Trophoblast cell (in vitro differentiated cells and primary cell): ENCODE measurements around the gene TTLL11.

ENCODE experiments used
- DNase-seq, 2 donors: peaks; one replicate each; pipeline ENCODE4 v3.0.0-alpha.2; 2016
- H2AFZ ChIP-seq: 2 replicates; pipeline ENCODE4 v1.6.1; 2013; ENCODE audit warnings: low read length, moderate library complexity, mild to moderate bottlenecking; ENCODE audit not compliant: insufficient read depth, poor library complexity
- H2AK5ac ChIP-seq: 2 replicates; pipeline ENCODE4 v1.6.1; 2013; ENCODE audit warnings: mild to moderate bottlenecking, low read length
- H2BK120ac ChIP-seq: 2 replicates; pipeline ENCODE4 v1.6.1; 2013; ENCODE audit warnings: low read length, mild to moderate bottlenecking, moderate library complexity; ENCODE audit not compliant: insufficient read depth, poor library complexity
- H2BK12ac ChIP-seq: 2 replicates; pipeline ENCODE4 v1.6.1; 2013; ENCODE audit warnings: mild to moderate bottlenecking, low read length, moderate library complexity
- H2BK5ac ChIP-seq: 2 replicates; pipeline ENCODE4 v1.6.1; 2013; ENCODE audit warnings: low read length, low read depth, moderate library complexity, mild to moderate bottlenecking; ENCODE audit not compliant: poor library complexity
- H3K14ac ChIP-seq: 2 replicates; pipeline ENCODE4 v1.6.1; 2013; ENCODE audit warnings: mild to moderate bottlenecking, low read length
- H3K18ac ChIP-seq: 2 replicates; pipeline ENCODE4 v1.6.1; 2013; ENCODE audit warnings: mild to moderate bottlenecking, low read length
- H3K23ac ChIP-seq: 2 replicates; pipeline ENCODE4 v1.6.1; 2013; ENCODE audit warnings: low read length
- H3K27ac ChIP-seq: 2 replicates; pipeline ENCODE4 v1.5.1; 2013; ENCODE audit warnings: low read depth, mild to moderate bottlenecking, inconsistent platforms, low read length, moderate library complexity
- H3K27me3 ChIP-seq: 2 replicates; pipeline ENCODE4 v1.6.1; 2013; ENCODE audit warnings: inconsistent platforms, mild to moderate bottlenecking, low read length, moderate library complexity; ENCODE audit not compliant: insufficient read depth
- H3K36me3 ChIP-seq, 2 experiments: 1 replicate in 1 of 2; 2 replicates in 1 of 2; pipeline ENCODE4 v1.6.1; 2013; ENCODE audit warnings: low read length in 2 of 2, mild to moderate bottlenecking in 2 of 2, moderate library complexity in 1 of 2; ENCODE audit not compliant: insufficient read depth in 2 of 2, control insufficient read depth in 1 of 2
- H3K4ac ChIP-seq: 2 replicates; pipeline ENCODE4 v1.6.1; 2013; ENCODE audit warnings: low read depth, mild to moderate bottlenecking, low read length, moderate library complexity
- H3K4me1 ChIP-seq, 2 experiments: 1 replicate in 1 of 2; 2 replicates in 1 of 2; pipeline ENCODE4 v1.6.1; 2013; ENCODE audit warnings: low read length in 2 of 2, mild to moderate bottlenecking in 2 of 2, moderate library complexity in 1 of 2; ENCODE audit not compliant: insufficient read depth in 2 of 2, control insufficient read depth in 1 of 2
- H3K4me2 ChIP-seq: 2 replicates; pipeline ENCODE4 v1.6.1; 2013; ENCODE audit warnings: inconsistent platforms, mild to moderate bottlenecking, low read length, moderate library complexity
- H3K4me3 ChIP-seq: 2 replicates; pipeline ENCODE4 v1.5.1; 2013; ENCODE audit warnings: mild to moderate bottlenecking, low read depth, low read length, inconsistent platforms
- H3K79me1 ChIP-seq: one replicate; pipeline ENCODE4 v1.6.1; 2013; ENCODE audit warnings: low read length
- H3K79me2 ChIP-seq: 2 replicates; pipeline ENCODE4 v1.6.1; 2013; ENCODE audit warnings: low read length, mild to moderate bottlenecking; ENCODE audit not compliant: control insufficient read depth, insufficient read depth, poor library complexity
- H3K9ac ChIP-seq: 2 replicates; pipeline ENCODE4 v1.6.1; 2013; ENCODE audit warnings: mild to moderate bottlenecking, low read length
- H3K9me3 ChIP-seq: 2 replicates; pipeline ENCODE4 v1.6.1; 2013; ENCODE audit warnings: low read depth, mild to moderate bottlenecking, control low read depth, inconsistent platforms, low read length; ENCODE audit not compliant: insufficient read depth
- H4K12ac ChIP-seq: 2 replicates; pipeline ENCODE4 v1.6.1; 2013; ENCODE audit warnings: low read depth, mild to moderate bottlenecking, low read length, moderate library complexity
- H4K8ac ChIP-seq: 2 replicates; pipeline ENCODE4 v1.6.1; 2013; ENCODE audit warnings: low read depth, mild to moderate bottlenecking, low read length, moderate library complexity
- H4K91ac ChIP-seq: one replicate; pipeline ENCODE4 v1.6.1; 2013; ENCODE audit warnings: low read depth, mild to moderate bottlenecking, low read length, moderate library complexity
- WGBS: extraction: QIAGEN DNeasy Blood & Tissue Kit; methylation state at CpG from one replicate; pipeline ENCODE4 v1.1.7; 2013; ENCODE audit warnings: missing lambda C conversion rate; ENCODE audit not compliant: insufficient read length, insufficient coverage; ENCODE audit errors: extremely low coverage; 5-methylcytosine and 5-hydroxymethylcytosine counted together

TTLL11 gene

DNA sequence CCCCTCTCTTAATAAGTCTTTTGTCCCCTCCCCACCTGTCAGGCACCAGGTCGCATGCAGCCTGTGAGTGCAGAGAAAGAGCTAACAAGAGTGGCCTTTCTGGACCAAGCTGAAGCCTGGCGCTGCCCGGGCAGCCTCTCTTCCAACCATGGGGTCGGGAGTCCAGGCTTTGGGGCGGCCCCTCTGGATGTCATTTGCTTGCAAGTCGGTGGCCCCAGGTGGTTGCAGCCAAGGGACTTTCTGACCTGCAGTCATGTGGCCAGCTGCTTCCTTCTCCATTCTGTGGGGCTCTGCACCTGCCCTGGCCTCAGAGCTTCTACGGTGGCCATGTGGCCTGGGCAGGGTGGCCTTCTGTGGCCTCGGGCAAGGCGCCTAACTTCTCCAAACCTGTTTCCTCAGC lies 282.0 kb downstream of the TTLL11 start:
- no peak overlapping the region for H2AFZ ChIP-seq
- no peak overlapping the region for H2AK5ac ChIP-seq
- no peak overlapping the region for H4K91ac ChIP-seq
- WGBS, result no CpG with 5 or more reads among the region's 9 CpGs
- H3K4me2 ChIP-seq, result no peak overlapping the region
- H3K4me1 ChIP-seq, result peaks cover 6 to 13% of the 10 kb centered on the region in 2 experiments
- H3K4ac ChIP-seq, result no peak overlapping the region
- no peak overlapping the region for H3K14ac ChIP-seq
- H2BK120ac ChIP-seq, result no peak overlapping the region
- H3K23ac ChIP-seq, result no peak overlapping the region
- no peak overlapping the region for H3K18ac ChIP-seq
- H2BK12ac ChIP-seq, result no peak overlapping the region
- no peak overlapping the region for H4K8ac ChIP-seq
- H3K79me2 ChIP-seq, result no peaks in the 10 kb centered on the region
- no peak overlapping the region for H3K27ac ChIP-seq
- H3K27me3 ChIP-seq, result no peaks in the 10 kb centered on the region
- no peak overlapping the region for H3K4me3 ChIP-seq
- no peaks in the 10 kb centered on the region for H3K79me1 ChIP-seq
- H3K9me3 ChIP-seq, result no peaks in the 10 kb centered on the region
- no peak overlapping the region for H3K9ac ChIP-seq
- no peaks in the 10 kb centered on the region for H3K36me3 ChIP-seq
- H2BK5ac ChIP-seq, result no peak overlapping the region
- DNase-seq, result no peak
- no peak overlapping the region for H4K12ac ChIP-seq

GRCh38 chr9:121810489-121810888 lies 282.6 kb downstream of the TTLL11 start:
- H3K4me2 ChIP-seq, result no peak overlapping the region
- H3K14ac ChIP-seq, result no peak overlapping the region
- H2AFZ ChIP-seq, result no peak overlapping the region
- no peak overlapping the region for H3K4me3 ChIP-seq
- no CpG with 5 or more reads among the region's 3 CpGs for WGBS
- H4K91ac ChIP-seq, result no peak overlapping the region
- H3K27ac ChIP-seq, result no peak overlapping the region
- peaks cover 6 to 13% of the 10 kb centered on the region in 2 experiments for H3K4me1 ChIP-seq
- no peak overlapping the region for H3K23ac ChIP-seq
- no peaks in the 10 kb centered on the region for H3K36me3 ChIP-seq
- H4K8ac ChIP-seq, result no peak overlapping the region
- DNase-seq, result no peak
- H3K79me2 ChIP-seq, result no peaks in the 10 kb centered on the region
- no peak overlapping the region for H3K4ac ChIP-seq
- H3K9ac ChIP-seq, result no peak overlapping the region
- H2AK5ac ChIP-seq, result no peak overlapping the region
- H4K12ac ChIP-seq, result no peak overlapping the region
- no peaks in the 10 kb centered on the region for H3K9me3 ChIP-seq
- no peak overlapping the region for H2BK12ac ChIP-seq
- no peaks in the 10 kb centered on the region for H3K79me1 ChIP-seq
- no peak overlapping the region for H3K18ac ChIP-seq
- H3K27me3 ChIP-seq, result no peaks in the 10 kb centered on the region
- H2BK120ac ChIP-seq, result no peak overlapping the region
- no peak overlapping the region for H2BK5ac ChIP-seq

- no CpG with 5 or more reads among the region's 15 CpGs for WGBS
- Histone ChIP-seq H3K79me2 (no peaks in the 10 kb centered on the region), H3K79me1 (no peaks in the 10 kb centered on the region), H2BK5ac (no peak overlapping the region), H3K14ac (no peak overlapping the region), H4K12ac (no peak overlapping the region), H2AK5ac (no peak overlapping the region), H2BK12ac (no peak overlapping the region), H3K23ac (no peak overlapping the region), H3K27ac (no peak overlapping the region), H3K9ac (no peak overlapping the region), H3K18ac (no peak overlapping the region), H4K91ac (no peak overlapping the region), H3K9me3 (no peaks in the 10 kb centered on the region), H3K4me3 (no peak overlapping the region), H2BK120ac (no peak overlapping the region), H4K8ac (no peak overlapping the region), H3K4ac (no peak overlapping the region), H3K36me3 (no peaks in the 10 kb centered on the region), H2AFZ (no peak overlapping the region), H3K27me3 (no peaks in the 10 kb centered on the region), H3K4me2 (no peak overlapping the region), H3K4me1 (peaks cover 2 to 5% of the 10 kb centered on the region in 2 experiments)
- no peak for DNase-seq
Observed at GRCh38 chr9:121809356-121810050, 283.6 kb downstream of the TTLL11 start.

GRCh38 chr9:121808781-121809180 lies 284.3 kb downstream of the TTLL11 start:
- Histone ChIP-seq H3K9ac (no peak overlapping the region), H3K4me2 (no peak overlapping the region), H2AFZ (no peak overlapping the region), H3K14ac (no peak overlapping the region), H4K8ac (no peak overlapping the region), H3K9me3 (no peaks in the 10 kb centered on the region), H3K4me3 (no peak overlapping the region), H3K79me1 (no peaks in the 10 kb centered on the region), H3K4ac (no peak overlapping the region), H3K27me3 (no peaks in the 10 kb centered on the region), H2BK12ac (no peak overlapping the region), H4K12ac (no peak overlapping the region), H3K27ac (no peak overlapping the region), H3K36me3 (no peaks in the 10 kb centered on the region), H2AK5ac (no peak overlapping the region), H3K18ac (no peak overlapping the region), H2BK120ac (no peak overlapping the region), H2BK5ac (no peak overlapping the region), H4K91ac (no peak overlapping the region), H3K4me1 (no peaks in the 10 kb centered on the region), H3K23ac (no peak overlapping the region), H3K79me2 (no peaks in the 10 kb centered on the region)
- WGBS, result no CpG with 5 or more reads among the region's 4 CpGs
- no peak for DNase-seq
